Fibroblast of lung (primary cell): Measurements from ENCODE around the gene CPN1. TPM values are rescaled to one million over a fixed set of nuclear protein-coding genes. Genes with fewer than 3 reads are reported as not detected.

ENCODE experiments used
- DNase-seq, 2 donors: peaks; one replicate each; pipeline versions ENCODE4 v3.0.0 to v3.0.0-alpha.2; 2010; ENCODE audit warnings: low read depth in 2 of 2
- H2AFZ ChIP-seq: 2 replicates; pipeline ENCODE4 v1.5.1; 2012; ENCODE audit warnings: low read length, control low read depth, inconsistent platforms
- H3K27ac ChIP-seq: 2 replicates; pipeline ENCODE4 v1.5.1; 2011; ENCODE audit warnings: low read length, control low read depth; ENCODE audit not compliant: insufficient read depth
- H3K27me3 ChIP-seq: 2 replicates; pipeline ENCODE4 v1.5.1; 2011; ENCODE audit warnings: mild to moderate bottlenecking, low read length; ENCODE audit not compliant: control insufficient read depth, insufficient read depth
- H3K36me3 ChIP-seq: 2 replicates; pipeline ENCODE4 v1.5.1; 2011; ENCODE audit warnings: low read length; ENCODE audit not compliant: control insufficient read depth, insufficient read depth
- H3K4me1 ChIP-seq: 2 replicates; pipeline ENCODE4 v1.5.1; 2011; ENCODE audit warnings: low read length; ENCODE audit not compliant: control insufficient read depth, insufficient read depth; ENCODE audit errors: extremely low read depth
- H3K4me2 ChIP-seq: 2 replicates; pipeline ENCODE4 v1.5.1; 2011; ENCODE audit warnings: low read length, control low read depth; ENCODE audit not compliant: insufficient read depth; ENCODE audit errors: extremely low read depth
- H3K4me3 ChIP-seq, 4 experiments: fragments of 200-600 bp in 1 of 4; sonication (generic) in 1 of 4; replicated peaks in 1 of 4; 2 replicates each; pipeline ENCODE4 v1.5.1; 2011 to 2016; ENCODE audit warnings: low read length in 4 of 4, low read depth in 3 of 4, mild to moderate bottlenecking in 3 of 4, control low read depth in 2 of 4, inconsistent platforms in 1 of 4, mixed read lengths in 1 of 4; ENCODE audit not compliant: insufficient read depth in 1 of 4; ENCODE audit errors: control extremely low read depth in 1 of 4
- H3K79me2 ChIP-seq: 2 replicates; pipeline ENCODE4 v1.5.1; 2012; ENCODE audit warnings: mild to moderate bottlenecking, low read length, inconsistent platforms; ENCODE audit not compliant: control insufficient read depth, insufficient read depth
- H3K9ac ChIP-seq: 2 replicates; pipeline ENCODE4 v1.5.1; 2011; ENCODE audit warnings: mild to moderate bottlenecking, low read length, control low read depth; ENCODE audit not compliant: insufficient read depth
- H3K9me3 ChIP-seq: 2 replicates; pipeline ENCODE4 v1.5.1; 2012; ENCODE audit warnings: low read depth, low read length; ENCODE audit not compliant: control insufficient read depth, insufficient read depth
- H4K20me1 ChIP-seq: 2 replicates; pipeline ENCODE4 v1.5.1; 2011; ENCODE audit warnings: low read length; ENCODE audit not compliant: control insufficient read depth, insufficient read depth; ENCODE audit errors: extremely low read depth
- CTCF ChIP-seq, 2 donors: IDR thresholded peaks in 1 of 2; conservative IDR thresholded peaks in 1 of 2; 1 replicate in 1 of 2; 2 replicates in 1 of 2; pipeline ENCODE4 v1.5.1; 2011 to 2012; ENCODE audit warnings: low read length in 2 of 2, control low read depth in 1 of 2, inconsistent platforms in 1 of 2, low read depth in 1 of 2, mild to moderate bottlenecking in 1 of 2
- EZH2 ChIP-seq: IDR thresholded peaks from 2 replicates; pipeline ENCODE4 v1.5.1; 2012; ENCODE audit warnings: low read length, control low read depth, mild to moderate bottlenecking; ENCODE audit errors: missing control alignments
- polyA plus RNA-seq, 2 donors: library from polyadenylated mRNA; depleted of rRNA in 1 of 2; stranded (reverse) in 1 of 2; unstranded in 1 of 2; fragments of >200 nt; gene quantifications; 2 replicates each; pipeline ENCODE4 v1.2.1, GENCODE V29; 2011 to 2012; ENCODE audit warnings: missing spikeins in 1 of 2
- total RNA-seq: library from RNA; depleted of rRNA; stranded (reverse); fragments of >200 nt; gene quantifications from 2 replicates; pipeline ENCODE4 v1.2.1, GENCODE V29; 2014

CPN1 gene
- total and polyA plus RNA-seq, 2 donors (not counting 1 experiment from before 2014, with no cell fraction given), result not detected

- Histone ChIP-seq H3K9ac (peak within 1 kb of the TSS; percentile 75), H4K20me1 (no peaks in the 10 kb centered on the region), H3K27me3 (no peaks in the 10 kb centered on the region), H3K9me3 (no peaks in the 10 kb centered on the region), H2AFZ (peak within 1 kb of the TSS; percentile 95), H3K36me3 (no peaks in the 10 kb centered on the region), H3K79me2 (peaks cover 31% of the 10 kb centered on the region), H3K4me2 (peak within 1 kb of the TSS; percentile 99), H3K4me3 (peak within 1 kb of the TSS; percentile 73 to 99 (median 84)), H3K27ac (peak within 1 kb of the TSS; percentile 84), H3K4me1 (peaks cover 23% of the 10 kb centered on the region)
- peak; percentile 79 to 81 for DNase-seq
- TF ChIP-seq CTCF (conservative IDR thresholded peaks at IDR 0.05 in 1 of 2, IDR thresholded peaks at IDR 0.05 in 1 of 2; ENCODE audit: low read depth in 1 of 2, low read length in 2 of 2) (peak; percentile 4 to 30), EZH2 (no peak)
Observed at GRCh38 chr10:100009793-100010676, 71.6 kb downstream of the CPN1 start, which contains the start of gene DNMBP. TSS of gene DNMBP (minus strand) at chr10:100009947. CDS start at chr10:99972124, 37,823 bp downstream.

- peak overlapping the region; percentile 75 for H3K9ac ChIP-seq
- peak in 1 of 2 donors; percentile 49 for DNase-seq
- peak overlapping the region; percentile 66 for H3K4me2 ChIP-seq
- H3K36me3 ChIP-seq, result no peaks in the 10 kb centered on the region
- peak overlapping the region; percentile 73 to 99 (median 84) for H3K4me3 ChIP-seq
- H3K4me1 ChIP-seq, result peaks cover 25% of the 10 kb centered on the region
- H4K20me1 ChIP-seq, result no peaks in the 10 kb centered on the region
- H3K27me3 ChIP-seq, result no peaks in the 10 kb centered on the region
- peak overlapping the region; percentile 84 for H3K27ac ChIP-seq
- TF ChIP-seq CTCF (conservative IDR thresholded peaks at IDR 0.05 in 1 of 2, IDR thresholded peaks at IDR 0.05 in 1 of 2; ENCODE audit: low read depth in 1 of 2, low read length in 2 of 2) (peak; percentile 31 to 41), EZH2 (no peak)
- peaks cover 38% of the 10 kb centered on the region for H3K79me2 ChIP-seq
- H3K9me3 ChIP-seq, result no peaks in the 10 kb centered on the region
- peak overlapping the region; percentile 30 for H2AFZ ChIP-seq
Observed at GRCh38 chr10:100009283-100009792, 72.3 kb downstream of the CPN1 start.

GRCh38 chr10:100008708-100009282 lies 72.9 kb downstream of the CPN1 start:
- TF ChIP-seq CTCF (conservative IDR thresholded peaks at IDR 0.05 in 1 of 2, IDR thresholded peaks at IDR 0.05 in 1 of 2; ENCODE audit: low read depth in 1 of 2, low read length in 2 of 2), result no peak
- no peak for TF ChIP-seq EZH2
- no peaks in the 10 kb centered on the region for H3K27me3 ChIP-seq
- H3K4me1 ChIP-seq, result peaks cover 25% of the 10 kb centered on the region
- no peaks in the 10 kb centered on the region for H3K36me3 ChIP-seq
- H3K79me2 ChIP-seq, result peaks cover 43% of the 10 kb centered on the region
- H3K9me3 ChIP-seq, result no peaks in the 10 kb centered on the region
- peak overlapping the region; percentile 66 for H3K4me2 ChIP-seq
- no peaks in the 10 kb centered on the region for H4K20me1 ChIP-seq
- peak overlapping the region; percentile 73 to 99 (median 84) for H3K4me3 ChIP-seq
- peak overlapping the region; percentile 84 for H3K27ac ChIP-seq
- peak; percentile 28 to 34 for DNase-seq
- H3K9ac ChIP-seq, result peak overlapping the region; percentile 75
- no peak overlapping the region for H2AFZ ChIP-seq
